Small intestine (tissue), 7 donors: ENCODE measurements around the gene CALML5. TPM values are rescaled to one million over a fixed set of nuclear protein-coding genes. Genes with fewer than 3 reads are reported as not detected.
"Not testable (repeated sequence)": the region's sequence is repeated elsewhere in the genome, so short reads cannot be mapped to it uniquely, and the experiment has no call there.

ENCODE experiments used
- DNase-seq, 2 donors: peaks; one replicate each; pipeline versions ENCODE4 v3.0.0 to v3.0.0-alpha.2; 2013
- FAIRE-seq: peaks from 2 replicates; lab custom pipeline; 2012; peaks lifted over from hg19 to GRCh38; lab: Jason Lieb, UNC
- H3K27ac ChIP-seq, 3 donors: one replicate each; pipeline ENCODE4 v1.5.1; 2013; ENCODE audit warnings: low read length in 2 of 3, mild to moderate bottlenecking in 2 of 3, control low read depth in 1 of 3, inconsistent platforms in 1 of 3, low read depth in 1 of 3, moderate library complexity in 1 of 3
- H3K27me3 ChIP-seq, 3 donors: one replicate each; pipeline ENCODE4 v1.6.1; 2013; ENCODE audit warnings: low read length in 3 of 3, inconsistent platforms in 1 of 3; ENCODE audit not compliant: control insufficient read depth in 3 of 3, insufficient read depth in 3 of 3
- H3K36me3 ChIP-seq, 3 donors: one replicate each; pipeline ENCODE4 v1.6.1; 2013; ENCODE audit warnings: low read length in 3 of 3, inconsistent platforms in 1 of 3, low read depth in 1 of 3, mild to moderate bottlenecking in 1 of 3, moderate library complexity in 1 of 3; ENCODE audit not compliant: control insufficient read depth in 3 of 3, insufficient read depth in 2 of 3
- H3K4me1 ChIP-seq, 3 donors: one replicate each; pipeline ENCODE4 v1.6.1; 2013; ENCODE audit warnings: low read length in 2 of 3, inconsistent platforms in 1 of 3, low read depth in 1 of 3, mild to moderate bottlenecking in 1 of 3, moderate library complexity in 1 of 3; ENCODE audit not compliant: control insufficient read depth in 3 of 3, insufficient read depth in 2 of 3
- H3K4me3 ChIP-seq, 3 donors: one replicate each; pipeline ENCODE4 v1.5.1; 2013; ENCODE audit warnings: low read length in 3 of 3, control low read depth in 1 of 3, inconsistent platforms in 1 of 3, low read depth in 1 of 3, mild to moderate bottlenecking in 1 of 3, moderate library complexity in 1 of 3
- H3K9me3 ChIP-seq, 2 donors: one replicate each; pipeline ENCODE4 v1.6.1; 2013; ENCODE audit warnings: low read depth in 1 of 2, low read length in 1 of 2; ENCODE audit not compliant: control insufficient read depth in 2 of 2, insufficient read depth in 1 of 2
- WGBS, 3 donors: extraction: QIAGEN DNeasy Blood & Tissue Kit; methylation state at CpG; one replicate each; pipeline ENCODE4 v1.1.7; 2013; 5-methylcytosine and 5-hydroxymethylcytosine counted together
- polyA plus RNA-seq, 4 donors: library from polyadenylated mRNA; stranded (reverse) in 3 of 4; unstranded in 1 of 4; fragments of 200-250 nt in 3 of 4; fragments of 120-200 nt in 1 of 4; gene quantifications; one replicate each; pipeline versions ENCODE4 v1.2.1 to v1.2.3, GENCODE V29; 2013
- donor health status: healthy with polysubstance abuse.
- donor health status: control.
- donor health status: control.
- donor health status: Bipolar disorder and iron deficiency.
- donor health status: healthy.

CALML5 gene
- polyA plus RNA-seq, 4 donors, result not detected

DNA sequence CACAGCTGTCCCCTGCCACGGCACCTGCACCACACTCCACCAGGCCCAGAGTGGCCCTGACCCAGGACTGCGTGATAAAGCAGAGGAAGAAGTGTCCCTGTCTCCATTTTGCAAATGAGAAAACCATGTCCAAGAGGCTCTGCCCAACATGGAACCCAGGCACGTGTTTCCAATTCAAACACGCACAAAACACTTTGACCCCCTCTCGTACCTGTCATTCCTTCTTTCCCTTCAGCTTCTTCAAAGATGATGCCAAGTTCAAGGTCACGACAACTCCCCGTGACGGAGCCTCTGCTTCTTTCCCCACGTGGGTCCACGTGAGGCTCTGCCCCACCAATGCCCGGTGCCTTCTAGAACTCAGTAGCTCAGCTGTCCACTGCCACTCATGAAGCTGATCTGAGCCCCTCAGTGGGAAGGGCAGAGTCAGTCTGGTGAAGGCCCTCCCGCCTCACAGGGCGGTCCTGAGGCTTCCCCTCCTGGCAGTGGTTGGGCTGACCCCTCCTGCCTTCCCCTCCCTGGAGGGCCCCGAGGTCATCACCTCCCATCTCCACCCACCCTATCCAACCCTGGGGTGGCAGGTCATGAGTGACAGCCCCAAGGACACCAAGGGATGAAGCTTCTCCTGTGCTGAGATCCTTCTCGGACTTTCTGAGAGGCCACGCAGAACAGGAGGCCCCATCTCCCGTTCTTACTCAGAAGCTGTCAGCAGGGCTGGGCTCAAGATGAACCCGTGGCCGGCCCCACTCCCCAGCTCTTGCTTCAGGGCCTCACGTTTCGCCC is 19.0 kb downstream of the CALML5 start:
- WGBS, 3 donors, result 85 to 89% (median 89%) methylated on average over 20 to 21 of the region's 21 CpGs
- Histone ChIP-seq H3K9me3 (peaks cover 0 to 3% of the 10 kb centered on the region in 2 donors), H3K27ac (no peak overlapping the region), H3K36me3 (peaks cover 0 to 4% (median 0%) of the 10 kb centered on the region in 3 donors), H3K27me3 (no peaks in the 10 kb centered on the region), H3K4me1 (no peaks in the 10 kb centered on the region), H3K4me3 (no peak overlapping the region)
- DNase-seq (no peak), FAIRE-seq (no peak)

DNA sequence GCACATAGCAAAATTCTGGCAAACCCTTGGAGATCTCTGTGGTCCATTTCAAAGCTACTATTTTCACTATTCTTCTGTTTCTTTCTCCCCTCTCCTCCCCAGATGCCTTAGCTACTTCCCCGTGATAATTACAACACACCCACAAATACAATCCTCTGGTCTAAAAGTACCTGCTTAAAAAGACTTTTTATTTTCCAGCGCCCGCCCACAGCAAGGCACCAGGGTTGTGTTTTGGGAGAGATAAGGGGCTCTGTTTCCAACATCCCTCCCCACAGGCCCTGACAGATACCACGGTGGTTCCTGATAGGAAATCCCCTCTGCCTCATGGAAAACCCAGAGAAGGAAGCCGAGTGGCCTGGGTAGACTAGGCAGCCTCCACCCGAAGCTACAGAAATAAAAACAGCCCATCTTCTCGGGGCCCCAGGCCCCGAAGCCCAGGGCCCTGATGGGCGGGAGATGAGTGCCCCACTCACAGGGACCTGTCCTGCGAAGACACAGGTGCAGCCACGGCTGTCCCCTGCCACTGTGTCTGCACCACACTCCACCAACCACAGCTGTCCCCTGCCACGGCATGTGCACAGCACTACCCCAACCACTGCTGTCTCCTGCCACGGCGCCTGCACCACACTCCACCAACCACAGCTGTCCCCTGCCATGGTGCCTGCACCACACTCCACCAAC is 19.7 kb downstream of the CALML5 start:
- H3K27me3 ChIP-seq, result no peaks in the 10 kb centered on the region
- H3K36me3 ChIP-seq, result no peaks in the 10 kb centered on the region
- H3K9me3 ChIP-seq, result peaks cover 0 to 3% of the 10 kb centered on the region in 2 donors
- H3K27ac ChIP-seq, result no peak overlapping the region
- FAIRE-seq, result no peak
- H3K4me3 ChIP-seq, result no peak overlapping the region
- WGBS, 3 donors, result 60 to 75% (median 75%) methylated on average over 10 to 14 of the region's 14 CpGs
- no peak for DNase-seq
- H3K4me1 ChIP-seq, result no peaks in the 10 kb centered on the region

DNA sequence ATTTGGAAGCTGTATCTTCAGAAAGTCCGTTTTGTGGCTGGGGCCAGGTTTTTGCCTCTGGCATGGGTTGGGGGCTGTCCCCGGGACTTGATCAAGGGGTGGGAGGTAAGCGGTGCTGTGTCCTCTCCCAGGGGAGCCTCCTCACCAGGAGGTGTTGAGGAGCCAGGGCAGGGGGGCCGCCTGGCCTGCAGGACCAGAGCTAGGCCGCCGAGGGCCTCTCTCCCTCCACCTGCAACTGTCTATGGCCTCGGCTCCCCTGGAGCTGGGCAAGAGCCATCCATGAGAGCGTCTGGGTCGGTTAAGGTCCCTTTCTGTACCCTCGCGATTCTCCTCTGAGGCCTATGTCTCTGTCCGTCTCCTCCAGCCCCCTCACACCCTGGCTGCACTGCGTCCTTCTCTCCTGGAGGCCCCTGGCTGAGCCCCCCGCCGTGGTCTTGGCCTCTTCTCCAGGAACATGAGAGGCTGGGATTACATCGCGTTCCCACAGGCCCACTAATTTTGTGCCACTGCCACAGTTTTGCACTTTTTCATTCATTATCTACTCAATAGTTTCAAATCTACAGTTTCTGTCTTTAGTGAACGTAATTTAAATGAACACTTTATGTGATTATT is 20.6 kb downstream of the CALML5 start:
- Histone ChIP-seq H3K4me1 (no peaks in the 10 kb centered on the region), H3K27me3 (no peaks in the 10 kb centered on the region), H3K36me3 (no peaks in the 10 kb centered on the region), H3K27ac (no peak overlapping the region), H3K9me3 (no peaks in the 10 kb centered on the region), H3K4me3 (no peak overlapping the region)
- FAIRE-seq, result no peak
- 91 to 93% (median 92%) methylated on average over 18 of the region's 18 CpGs for WGBS, 3 donors
- no peak for DNase-seq

- Histone ChIP-seq H3K9me3 (no peaks in the 10 kb centered on the region), H3K27me3 (no peaks in the 10 kb centered on the region), H3K4me3 (no peak overlapping the region), H3K36me3 (no peaks in the 10 kb centered on the region), H3K27ac (no peak overlapping the region), H3K4me1 (no peaks in the 10 kb centered on the region)
- no peak for DNase-seq
- WGBS, 3 donors, result 86 to 96% (median 91%) methylated on average over 11 of the region's 11 CpGs
- FAIRE-seq, result no peak
Measured at GRCh38 chr10:5477948-5478693, 21.2 kb downstream of the CALML5 start.

DNA sequence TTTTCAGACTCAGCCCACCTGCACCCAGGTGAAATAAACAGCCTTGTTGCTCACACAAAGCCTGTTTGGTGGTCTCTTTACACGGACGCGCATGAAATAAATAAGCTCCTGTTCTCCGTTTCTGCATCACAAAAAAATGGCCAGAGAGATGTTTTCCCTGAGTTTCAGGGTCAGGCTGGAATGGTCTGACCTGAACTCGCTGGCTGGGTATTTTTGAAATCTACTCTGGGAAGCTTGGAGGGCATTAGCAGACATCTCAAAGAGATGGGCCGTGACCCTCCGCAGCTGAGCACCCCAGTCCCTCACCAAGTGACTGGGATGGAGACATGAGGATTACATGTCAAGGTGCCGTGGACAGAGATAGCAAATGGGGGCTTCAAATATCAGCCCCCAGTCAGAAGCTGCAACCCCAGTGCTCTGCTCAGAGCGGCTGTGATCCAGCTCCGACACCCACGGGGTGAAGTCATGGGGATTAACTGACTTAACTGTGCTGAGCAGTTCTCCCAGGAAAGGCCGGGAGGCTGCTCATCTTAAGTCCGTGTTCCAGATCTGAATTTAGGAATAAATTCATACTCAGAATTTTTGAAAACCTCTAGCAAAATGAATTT is 22.3 kb downstream of the CALML5 start:
- WGBS, 3 donors, result 86 to 92% (median 90%) methylated on average over 13 of the region's 13 CpGs
- Histone ChIP-seq H3K36me3 (no peaks in the 10 kb centered on the region), H3K27me3 (no peaks in the 10 kb centered on the region), H3K9me3 (no peaks in the 10 kb centered on the region), H3K27ac (no peak overlapping the region), H3K4me1 (no peaks in the 10 kb centered on the region), H3K4me3 (no peak overlapping the region)
- FAIRE-seq (no peak), DNase-seq (no peak)

- H3K27ac ChIP-seq, H3K9me3 ChIP-seq, DNase-seq, FAIRE-seq, H3K36me3 ChIP-seq, H3K4me3 ChIP-seq, H3K27me3 ChIP-seq, H3K4me1 ChIP-seq: not testable (repeated sequence)
- 94 to 96% (median 95%) methylated on average over 10 to 11 of the region's 12 CpGs for WGBS, 3 donors
Measured at GRCh38 chr10:5475974-5476807, 23.2 kb downstream of the CALML5 start.

DNA sequence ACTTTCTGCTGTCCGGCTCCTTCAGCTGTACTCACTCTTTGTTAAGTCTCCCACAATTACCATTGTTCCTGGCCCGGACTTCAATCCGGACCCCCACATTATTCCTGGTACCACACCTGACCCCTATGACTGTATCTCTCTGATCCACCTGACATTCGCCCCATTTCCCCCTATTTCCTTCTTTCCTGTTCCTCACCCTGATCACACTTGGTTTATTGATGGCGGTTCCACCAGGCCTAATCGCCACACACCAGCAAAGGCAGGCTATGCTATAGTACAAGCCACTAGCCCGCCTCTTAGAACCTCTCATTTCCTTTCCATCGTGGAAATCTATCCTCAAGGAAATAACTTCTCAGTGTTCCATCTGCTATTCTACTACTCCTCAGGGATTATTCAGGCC is 24.3 kb downstream of the CALML5 start:
- H3K27ac ChIP-seq, H3K36me3 ChIP-seq, H3K4me1 ChIP-seq, FAIRE-seq, DNase-seq, H3K9me3 ChIP-seq, H3K27me3 ChIP-seq, H3K4me3 ChIP-seq: not testable (repeated sequence)
- WGBS, 3 donors, result 89 to 94% (median 94%) methylated on average over 5 to 6 of the region's 8 CpGs
